CD4-positive, alpha-beta T cell treated with Interleukin-6 at 100 ng/mL for 8 hours (primary cell): ENCODE results near the gene PHLDB3.
"Not testable (repeated sequence)": the region's sequence is repeated elsewhere in the genome, so short reads cannot be mapped to it uniquely, and the experiment has no call there.

Experiments
- DNase-seq: peaks from one replicate; pipeline ENCODE4 v3.0.0-alpha.2; 2020; ENCODE audit warnings: mixed read lengths, low spot score

The PHLDB3 gene

DNA sequence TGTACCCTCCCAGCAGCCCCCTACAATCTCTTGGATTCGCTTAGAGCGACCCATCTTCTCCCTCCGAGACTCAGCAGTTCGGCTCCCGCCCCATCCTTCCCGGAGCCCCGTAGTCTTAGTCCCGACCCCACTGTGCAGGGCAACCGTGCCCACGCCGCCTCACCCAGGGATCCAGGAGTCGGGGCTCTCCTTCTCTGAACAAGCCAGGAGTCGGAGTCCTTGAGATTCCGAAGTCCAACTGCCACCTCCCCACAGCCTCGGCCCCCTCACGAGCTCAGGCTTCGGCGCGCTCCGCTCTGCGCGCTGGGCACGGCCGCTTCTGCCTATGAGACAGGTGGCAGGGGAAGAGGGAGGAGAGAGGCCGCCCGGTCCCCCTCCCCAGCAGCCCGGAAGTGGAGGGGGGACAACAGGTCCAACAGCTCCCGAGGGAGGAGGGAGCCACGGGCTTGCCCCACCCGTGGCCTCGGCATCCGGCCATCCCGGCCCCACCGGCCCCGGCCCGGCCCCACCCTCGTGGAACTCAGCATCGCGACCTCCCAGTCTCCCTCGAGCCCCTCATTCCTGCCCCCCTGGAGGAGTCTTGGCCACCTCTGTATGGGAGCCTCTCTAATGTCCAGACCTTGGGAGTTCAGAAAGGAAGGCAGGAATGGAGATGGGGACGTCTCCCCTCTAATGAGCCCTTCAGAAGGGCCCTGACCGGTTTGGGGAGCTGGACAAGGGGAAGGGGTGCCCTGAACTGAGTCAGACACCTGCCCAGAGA lies at the start of gene PHLDB3:
Gene PHLDB3 (minus strand): TSS at position 321 of the 760 bp plus-strand sequence. CDS start 628 bp downstream, outside the sequence.
- DNase-seq, result peak; percentile 51

DNA sequence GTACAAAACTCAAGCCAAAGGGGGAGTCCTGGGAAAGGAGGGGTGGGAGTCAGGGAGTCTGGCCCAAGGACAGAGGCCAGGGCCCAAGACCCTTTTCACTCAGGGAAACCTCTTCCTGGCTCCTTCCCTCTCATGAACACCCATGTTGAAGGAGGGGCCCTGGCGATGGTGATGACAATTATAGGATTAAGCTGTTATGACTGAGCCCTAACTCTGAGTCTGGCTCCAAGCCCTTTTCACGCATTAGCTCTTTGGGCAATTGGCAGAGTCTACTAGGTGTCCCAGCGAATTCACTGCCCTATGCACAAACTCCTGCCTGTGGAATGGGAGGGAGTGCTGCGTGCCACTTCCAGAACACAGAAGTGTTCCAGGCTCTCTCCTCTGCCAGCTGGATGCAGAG lies 49.1 kb upstream of the PHLDB3 start:
- no peak for DNase-seq

DNA sequence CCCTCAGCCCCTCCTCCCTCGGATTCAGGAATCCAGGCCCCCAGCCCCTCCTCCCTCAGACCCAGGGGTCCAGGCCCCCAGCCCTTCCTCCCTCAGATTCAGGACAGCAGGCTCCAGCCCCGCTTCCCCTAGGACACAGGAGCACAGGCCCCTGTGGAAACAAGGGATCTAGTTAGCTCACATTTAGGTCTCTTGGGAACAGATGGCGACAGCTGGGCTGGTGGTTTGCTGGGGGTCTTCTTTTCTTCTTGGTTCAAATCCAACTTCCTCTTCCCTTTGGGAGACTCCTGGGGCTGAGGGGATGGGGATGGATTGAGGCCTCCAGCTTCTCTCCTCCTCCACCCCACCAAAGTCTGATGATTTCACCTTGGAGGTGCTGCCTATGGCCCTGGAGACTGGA lies 48.1 kb upstream of the PHLDB3 start:
- no peak for DNase-seq

DNA sequence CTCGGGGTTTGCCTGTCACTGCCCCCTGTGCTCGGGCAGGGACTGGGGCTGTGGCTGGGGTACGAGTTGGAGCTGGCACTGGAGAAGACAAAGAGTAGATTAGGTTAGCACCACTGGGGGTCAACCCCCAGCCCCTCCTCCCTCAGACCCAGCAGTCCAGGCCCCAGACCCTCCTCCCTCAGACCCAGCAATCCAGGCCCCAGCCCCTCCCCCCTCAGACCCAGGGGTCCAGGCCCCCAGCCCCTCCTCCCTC lies 47.6 kb upstream of the PHLDB3 start:
- no peak for DNase-seq

DNA sequence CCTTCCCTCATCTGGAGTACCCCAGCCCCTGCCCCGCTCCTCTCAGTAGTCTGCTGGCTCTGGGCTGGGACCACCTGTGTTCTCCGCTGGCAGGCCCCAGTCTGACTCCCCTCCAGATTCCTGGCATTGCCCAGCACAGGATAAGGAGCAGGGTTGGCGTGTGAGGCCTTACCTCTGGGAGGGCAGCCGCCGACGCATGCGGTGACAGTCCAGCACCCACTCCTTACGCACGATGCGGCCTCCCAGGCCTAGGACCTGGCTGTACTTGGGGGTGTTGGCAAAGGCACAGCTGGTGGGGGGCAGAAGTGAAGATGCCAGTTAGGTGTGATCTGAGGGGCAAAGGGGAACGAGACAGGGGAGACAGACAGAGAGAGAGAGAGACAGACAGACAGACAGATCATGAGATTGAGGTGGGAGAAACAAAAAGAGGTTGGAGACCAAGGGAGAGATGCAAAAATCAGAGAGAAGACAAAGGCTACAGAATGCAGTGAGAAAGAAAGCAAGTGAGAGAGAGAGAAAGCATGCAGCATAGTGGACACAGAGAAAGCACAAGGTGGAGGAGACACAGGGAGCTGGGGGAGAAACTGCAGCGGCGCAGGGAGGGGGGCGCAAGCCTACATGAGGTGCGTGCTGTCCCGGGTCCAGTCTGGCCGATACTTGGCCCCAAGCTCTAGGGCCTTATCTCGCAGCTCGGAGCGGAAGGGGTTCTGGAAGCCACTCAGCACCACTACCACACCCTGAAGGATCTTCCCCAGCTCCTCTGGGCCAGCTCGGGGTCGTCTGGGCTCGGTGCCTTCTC lies 47.1 kb upstream of the PHLDB3 start:
- DNase-seq, result no peak

DNA sequence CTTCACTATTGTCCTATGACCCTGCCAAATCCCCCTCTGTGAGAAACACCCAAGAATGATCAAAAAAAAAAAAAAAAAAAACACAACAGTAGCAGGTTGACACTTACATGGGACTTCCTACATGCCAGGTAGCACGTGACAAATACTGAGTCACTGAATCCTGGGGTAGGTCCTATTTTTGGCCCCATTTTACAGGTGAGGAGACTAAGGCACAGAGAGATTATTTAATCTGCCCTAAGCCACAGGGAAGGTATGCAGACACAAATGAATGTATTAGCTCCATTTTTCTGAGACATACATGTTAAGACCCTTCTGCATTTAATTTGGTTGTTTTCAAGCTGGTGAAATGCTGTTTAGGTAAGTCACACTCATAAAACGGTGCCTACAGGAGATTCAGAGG lies 44.2 kb upstream of the PHLDB3 start:
- DNase-seq, result no peak

DNA sequence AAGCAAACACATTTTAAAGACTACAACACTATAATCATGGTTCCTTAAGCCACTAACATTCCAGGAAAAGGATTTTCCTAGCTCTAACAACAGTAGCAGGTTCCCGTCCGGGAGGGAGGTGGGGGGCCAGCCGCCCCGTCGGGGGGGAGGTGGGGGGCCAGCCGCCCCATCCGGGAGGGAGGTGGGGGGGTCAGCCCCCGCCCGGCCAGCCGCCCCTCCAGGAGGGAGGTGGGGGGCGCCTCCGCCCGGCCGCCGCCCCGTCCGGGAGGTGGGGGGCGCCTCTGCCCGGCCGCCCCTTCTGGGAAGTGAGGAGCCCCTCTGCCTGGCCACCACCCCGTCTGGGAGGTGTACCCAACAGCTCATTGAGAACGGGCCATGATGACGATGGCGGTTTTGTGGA lies 43.4 kb upstream of the PHLDB3 start:
- DNase-seq, result not testable (repeated sequence)

DNA sequence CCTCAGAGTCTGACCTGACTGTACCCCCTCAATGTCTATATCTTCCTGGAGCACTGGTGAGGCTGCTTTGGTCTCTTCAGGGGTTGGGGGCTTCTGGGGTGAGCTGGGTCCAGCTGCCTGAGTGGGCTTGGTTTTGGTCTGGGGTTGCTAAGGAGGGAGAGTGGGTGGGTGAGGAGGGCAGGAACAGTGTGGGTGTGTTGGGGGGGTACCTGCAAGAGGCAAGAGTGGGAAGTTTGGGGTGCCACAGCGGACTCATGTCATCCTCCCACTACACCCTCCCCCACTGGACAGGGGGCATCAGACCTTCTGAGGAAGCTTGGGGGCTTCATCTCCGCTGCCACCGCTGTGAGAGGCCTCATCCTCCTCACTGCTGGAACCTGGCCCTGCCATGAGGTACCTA lies 42.0 kb upstream of the PHLDB3 start:
- no peak for DNase-seq

DNA sequence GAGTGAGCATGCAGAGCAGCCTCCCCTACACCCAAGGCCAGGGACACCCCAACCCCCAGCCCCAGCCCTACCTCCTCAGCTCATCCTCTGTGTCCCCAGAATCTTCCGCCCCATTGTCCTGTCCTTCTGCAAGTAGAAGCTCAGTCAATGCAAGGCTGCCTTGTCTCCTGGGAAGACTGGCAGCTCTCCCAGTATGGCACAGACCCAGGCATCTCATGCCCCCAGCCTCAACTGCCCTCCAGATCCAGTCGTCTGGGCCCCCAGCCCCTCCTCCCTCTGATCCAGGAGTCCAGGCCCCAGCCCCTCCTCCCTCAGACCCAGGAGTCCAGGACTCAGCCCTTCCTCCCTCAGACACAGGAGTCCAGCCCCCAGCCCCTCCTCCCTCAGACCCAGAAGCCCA lies 41.4 kb upstream of the PHLDB3 start:
- no peak for DNase-seq

DNA sequence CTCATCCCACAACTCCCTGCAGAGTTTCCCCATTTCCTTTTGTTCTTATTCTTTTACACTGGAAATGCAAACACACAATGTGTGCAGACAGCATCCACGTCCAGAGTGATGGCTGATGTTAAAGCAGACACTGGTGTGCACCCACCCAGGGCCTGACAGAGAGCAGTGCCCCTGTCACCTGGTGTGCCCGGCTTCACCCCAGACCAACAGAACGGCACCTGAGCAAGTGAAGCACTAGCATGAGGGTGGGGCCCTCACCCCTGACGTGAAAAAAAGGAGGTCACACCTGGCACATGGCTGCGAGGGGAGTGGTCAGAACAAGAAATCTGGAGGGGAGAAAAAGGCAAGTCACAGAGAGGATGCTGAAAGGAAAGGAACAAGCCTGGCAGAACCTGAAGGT lies 40.7 kb upstream of the PHLDB3 start:
- no peak for DNase-seq

DNA sequence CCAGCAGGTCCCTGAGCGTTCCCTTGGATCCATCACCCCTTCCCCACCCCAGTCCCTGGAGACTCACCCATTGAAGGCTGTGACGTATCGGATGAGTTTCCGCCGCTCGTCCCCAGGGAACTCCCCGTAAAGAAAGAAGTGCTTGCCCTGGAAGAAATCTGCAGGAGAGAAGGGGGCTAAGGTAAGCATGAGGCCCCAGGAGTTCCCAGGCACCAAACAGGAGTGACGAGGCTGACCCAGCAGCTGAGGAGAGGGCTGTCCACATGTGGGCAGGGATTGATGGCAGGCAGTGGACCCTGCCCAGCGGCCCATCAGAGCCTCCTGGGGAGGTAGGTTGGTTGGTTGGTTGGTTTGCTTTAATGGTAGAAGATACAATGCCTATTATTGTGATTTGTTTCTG lies 39.5 kb upstream of the PHLDB3 start:
- DNase-seq, result no peak

DNA sequence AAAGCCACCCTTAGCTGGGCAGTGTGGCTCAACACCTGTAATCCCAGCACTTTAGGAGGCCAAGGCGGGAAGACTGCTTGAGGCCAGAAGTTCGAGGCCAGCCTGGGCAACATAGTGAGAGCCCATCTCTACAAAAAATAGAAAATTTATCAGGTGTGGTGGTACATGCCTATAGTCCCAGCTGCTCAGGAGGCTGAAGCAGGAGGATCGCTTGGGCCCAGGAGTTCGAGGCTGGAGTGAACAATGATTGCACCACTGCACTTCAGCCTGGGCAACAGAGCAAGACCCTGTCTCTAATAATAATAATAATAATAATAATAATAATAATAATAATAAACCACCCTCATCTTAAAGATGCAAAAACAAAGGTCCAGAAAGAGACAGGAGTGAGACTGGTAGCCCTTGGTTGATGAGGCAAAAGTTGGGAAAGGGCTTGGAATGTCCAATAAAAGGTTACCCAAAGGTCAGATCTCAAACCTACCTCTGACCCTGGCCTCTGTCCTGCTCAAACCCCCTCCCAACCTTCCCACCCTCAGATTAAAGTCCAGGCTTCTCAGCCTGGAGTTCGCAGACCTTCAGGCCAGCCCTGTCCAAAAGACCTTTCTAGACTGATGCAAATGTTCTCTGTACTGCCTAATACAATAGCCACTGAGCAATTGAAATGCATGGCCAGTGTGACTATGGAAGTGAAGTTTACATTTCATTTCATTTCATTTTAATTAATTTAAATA lies 37.5 kb upstream of the PHLDB3 start:
- no peak for DNase-seq

DNA sequence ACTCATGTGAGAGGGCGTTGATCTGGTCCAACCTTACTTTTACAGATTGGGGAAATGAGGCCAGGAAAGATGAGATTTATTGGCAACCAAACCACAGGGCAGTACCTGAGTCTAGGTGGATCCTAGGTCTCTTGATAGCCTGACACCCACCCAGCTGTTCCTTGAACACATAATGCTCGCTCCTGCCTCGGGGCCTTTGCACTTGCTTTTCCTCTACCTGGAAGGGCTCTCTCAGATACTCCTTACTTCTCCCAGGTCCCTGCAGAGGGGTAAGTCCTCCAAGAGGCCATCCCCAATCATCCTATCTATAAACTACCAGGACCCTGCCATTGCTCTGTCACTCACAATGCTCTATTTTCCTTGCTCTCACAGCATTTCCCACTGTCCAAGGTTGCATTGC lies 35.8 kb upstream of the PHLDB3 start:
- no peak for DNase-seq

DNA sequence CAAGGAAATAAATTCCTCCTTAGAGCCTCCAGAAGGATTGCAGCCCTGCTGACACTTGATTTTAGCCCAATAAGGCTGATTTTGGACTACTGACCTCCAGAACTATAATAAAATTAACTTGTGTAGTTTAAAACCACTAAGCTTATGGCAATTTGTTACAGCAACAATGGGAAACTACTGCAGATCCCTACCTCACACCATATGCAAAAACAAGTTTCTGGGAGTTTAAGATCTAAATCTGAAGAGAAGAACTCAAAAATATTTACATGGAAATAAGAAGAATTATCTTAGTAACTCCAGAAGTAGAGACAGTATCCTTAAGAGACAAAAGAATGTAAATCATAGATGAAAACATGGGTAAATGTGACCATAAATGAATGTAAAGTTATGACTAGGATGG lies 34.4 kb upstream of the PHLDB3 start:
- DNase-seq, result no peak

DNA sequence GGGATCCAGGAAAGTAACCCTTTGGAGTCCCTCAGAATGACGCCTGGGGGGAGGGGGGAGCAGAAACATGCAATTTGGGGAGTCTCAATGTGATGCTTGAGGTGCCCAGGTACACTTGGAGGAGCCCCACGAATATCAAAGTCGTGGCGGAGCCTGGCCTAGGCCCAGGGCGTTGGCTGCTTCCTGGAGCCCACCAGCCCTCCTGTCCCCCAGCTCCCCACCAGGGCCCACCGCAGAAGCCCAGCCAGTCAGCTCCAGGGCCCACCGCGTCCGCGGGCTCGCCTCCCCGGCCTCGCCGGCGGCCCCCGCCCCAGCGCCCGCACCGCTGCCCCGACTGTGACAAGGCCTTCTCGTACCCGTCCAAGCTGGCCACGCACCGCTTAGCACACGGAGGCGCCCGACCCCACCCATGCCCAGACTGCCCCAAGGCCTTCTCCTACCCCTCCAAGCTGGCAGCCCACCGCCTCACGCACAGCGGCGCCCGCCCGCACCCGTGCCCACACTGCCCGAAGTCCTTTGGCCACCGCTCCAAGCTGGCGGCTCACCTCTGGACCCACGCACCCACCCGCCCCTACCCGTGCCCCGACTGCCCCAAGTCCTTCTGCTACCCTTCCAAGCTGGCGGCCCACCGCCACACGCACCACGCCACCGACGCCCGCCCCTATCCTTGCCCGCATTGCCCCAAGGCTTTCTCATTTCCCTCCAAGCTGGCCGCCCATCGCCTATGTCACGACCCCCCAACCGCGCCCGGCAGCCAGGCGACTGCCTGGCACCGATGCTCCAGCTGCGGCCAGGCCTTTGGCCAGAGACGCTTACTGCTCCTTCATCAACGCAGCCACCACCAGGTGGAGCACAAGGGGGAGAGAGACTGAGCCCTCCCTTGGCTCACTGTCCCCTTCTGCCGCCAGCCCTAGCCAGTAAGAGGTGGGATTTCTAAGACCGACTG lies 30.5 kb upstream of the PHLDB3 start:
- DNase-seq, result no peak

DNA sequence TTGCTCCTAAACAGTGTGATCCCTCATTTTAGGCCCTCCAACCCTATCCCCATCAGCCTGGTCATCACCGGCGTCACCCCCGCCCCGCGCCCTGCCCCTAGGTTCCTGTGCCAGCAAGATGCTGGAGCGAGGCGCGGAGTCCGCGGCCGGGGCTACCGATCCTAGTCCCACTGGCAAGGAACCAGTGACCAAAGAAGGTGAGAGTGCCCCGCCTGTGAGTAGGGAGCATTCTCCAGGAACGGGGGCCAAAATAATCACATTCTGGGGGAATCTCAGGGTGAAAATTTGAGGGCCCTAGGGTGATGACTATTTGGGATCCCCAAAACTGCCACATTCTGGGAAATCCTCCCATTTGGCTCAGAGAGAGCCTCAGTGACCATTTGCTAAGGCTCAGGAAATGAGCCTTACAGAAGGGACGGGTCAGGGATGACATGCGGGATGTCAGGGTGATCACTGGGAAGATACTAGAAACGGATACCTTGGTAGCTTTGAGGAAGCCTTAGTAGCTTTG lies 29.8 kb upstream of the PHLDB3 start:
- DNase-seq, result no peak

DNA sequence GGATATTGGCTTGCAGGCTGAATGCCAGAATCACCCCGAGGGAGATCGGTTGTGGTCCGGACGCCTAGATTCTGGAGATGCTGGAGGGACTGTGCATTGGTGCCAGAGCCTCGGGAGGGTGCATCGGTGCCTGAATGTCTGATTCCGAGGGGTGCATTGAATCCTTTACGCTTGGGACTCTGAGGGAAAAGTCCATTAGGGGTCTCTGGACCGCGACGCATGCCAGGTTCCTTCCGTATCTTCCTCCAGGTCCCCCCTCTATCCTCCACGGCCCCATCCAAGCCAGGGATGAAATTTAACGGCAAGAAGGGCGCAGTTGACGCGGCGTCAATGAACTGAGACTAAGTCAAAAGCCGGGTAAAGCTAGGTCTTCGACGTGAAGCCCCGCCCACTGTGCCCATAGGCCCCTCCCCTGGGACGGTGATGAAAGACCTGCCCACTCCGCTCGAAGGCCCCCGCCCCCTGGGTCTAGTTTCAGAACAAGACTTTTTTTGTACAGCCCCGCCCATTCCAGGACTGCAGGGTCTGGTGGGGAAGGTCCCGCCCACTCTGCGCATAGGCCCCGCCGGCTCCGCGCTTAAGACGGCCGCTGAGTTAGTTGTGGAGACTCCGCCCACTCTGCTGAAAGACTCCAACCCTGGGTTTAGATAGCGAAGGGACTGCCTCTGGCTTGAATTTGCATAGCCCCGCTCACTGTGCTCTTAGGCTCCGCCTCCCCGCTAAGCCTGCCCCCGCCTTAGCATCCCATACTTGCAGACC lies 29.2 kb upstream of the PHLDB3 start:
- DNase-seq, result peak; percentile 96

DNA sequence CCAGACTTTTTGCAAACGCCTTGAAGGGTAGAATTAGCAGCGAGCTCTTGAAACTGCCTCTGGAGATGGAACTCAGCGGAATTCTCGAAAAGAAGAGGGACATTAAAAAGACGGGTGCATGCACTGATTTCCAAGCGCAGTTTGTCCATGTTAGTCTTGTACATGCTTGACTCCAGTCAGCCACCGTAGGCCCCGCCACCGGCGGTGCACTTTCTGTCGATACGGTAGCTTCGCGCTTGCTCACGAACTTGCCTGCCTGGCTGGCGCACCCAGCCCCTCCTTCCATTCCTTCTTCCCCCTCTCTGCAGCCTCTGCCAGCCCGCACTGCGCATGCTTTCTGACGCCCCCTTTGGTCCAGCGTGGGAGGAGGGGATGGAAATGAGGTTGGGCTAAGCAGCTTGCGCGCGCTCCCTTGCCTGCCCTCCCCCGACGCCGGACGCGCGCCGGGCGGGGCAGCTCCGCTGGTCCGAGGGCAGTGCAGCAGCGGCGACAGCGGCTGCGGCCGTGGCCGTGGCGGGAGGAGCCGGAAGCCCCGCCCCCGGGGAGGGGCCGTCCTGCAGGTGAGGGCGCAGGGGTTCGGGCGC lies 28.5 kb upstream of the PHLDB3 start, which contains the start of gene ZNF575:
Gene ZNF575 (plus strand): TSS at position 227 of the 584 bp plus-strand sequence. CDS start 1,235 bp downstream, outside the sequence.
- DNase-seq, result peak; percentile 86

DNA sequence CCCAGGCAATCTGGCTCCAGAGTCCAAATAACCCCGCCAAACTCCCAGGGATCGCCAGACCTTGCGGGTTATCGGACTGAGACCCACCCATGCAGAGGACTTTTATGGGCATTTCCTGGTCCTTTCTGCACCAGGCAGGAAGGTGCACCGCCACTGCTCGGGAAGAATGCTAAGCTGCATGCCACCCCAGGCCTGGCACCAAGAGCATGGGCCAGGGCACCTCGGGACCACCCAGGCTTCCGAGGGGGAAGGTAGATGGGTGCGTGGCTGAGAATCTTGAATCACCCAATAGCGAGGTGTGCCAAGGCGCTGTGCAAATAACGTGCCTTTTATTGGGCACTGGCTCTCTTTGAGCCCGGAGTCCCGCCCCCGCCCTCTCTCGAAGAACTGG lies 28.0 kb upstream of the PHLDB3 start:
- no peak for DNase-seq

DNA sequence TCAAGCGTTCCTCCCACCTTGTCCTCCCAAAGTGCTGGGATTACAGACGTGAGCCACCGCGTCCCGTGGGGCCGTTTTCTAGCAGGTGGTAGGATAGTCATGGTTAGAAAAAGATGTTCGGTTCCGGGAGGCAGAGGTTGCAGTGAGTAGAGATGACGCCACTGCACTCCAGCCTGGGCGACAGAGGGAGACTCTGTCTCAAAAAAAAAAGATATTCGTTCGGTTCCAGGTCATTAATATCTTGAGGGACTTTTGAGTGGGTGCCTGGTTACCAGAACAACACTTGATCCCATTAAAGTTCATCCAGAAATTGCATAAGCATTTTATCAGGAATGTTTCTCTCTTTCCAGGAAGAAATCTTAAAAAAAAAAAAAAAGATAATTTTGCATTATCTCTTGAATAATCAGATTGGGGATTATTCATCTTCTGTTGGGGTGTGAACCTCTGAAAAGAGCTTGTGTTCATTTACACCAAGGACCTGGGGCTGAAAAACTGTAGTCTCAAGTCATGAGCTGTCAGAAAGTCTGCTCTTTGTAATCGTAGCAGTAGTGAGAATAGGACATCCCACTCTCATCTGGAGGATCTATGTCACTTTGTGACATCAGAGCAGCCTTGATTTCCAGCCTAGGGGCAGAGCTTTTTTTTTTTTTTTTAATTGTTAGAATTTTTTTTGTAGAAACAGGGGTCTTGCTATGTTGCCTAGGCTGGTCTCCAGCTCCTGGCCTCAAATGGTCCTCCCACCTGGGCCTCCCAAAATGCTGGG lies 23.5 kb upstream of the PHLDB3 start:
- no peak for DNase-seq
